GM12878 (cell line): Measurements from ENCODE around the gene MAGI2. TPM values are rescaled to one million over a fixed set of nuclear protein-coding genes. Genes with fewer than 3 reads are reported as not detected.

ENCODE experiments used
- ATAC-seq: fragments of 200-7000 bp; cut with Tn5 transposase; 3 replicates; pipeline ENCODE4 v1.9.1; 2020; ENCODE audit warnings: mild to moderate bottlenecking, moderate library complexity
- BruUV-seq: library from RNA; stranded (reverse); fragments of 400-500 nt; replicated peaks from 2 replicates; lab custom pipeline; 2021; lab: Mats Ljungman, UMichigan
- CTCF ChIA-PET: fragments of 300-600 bp; sonication (Branson Sonifier 250); formaldehyde crosslinking; extraction: SDS; loops from one replicate; lab custom pipeline; 2021; ENCODE audit warnings: inconsistent platforms; lab: Yijun Ruan, JAX
- POLR2A ChIA-PET: fragments of 350-600 bp; formaldehyde crosslinking; extraction: SDS; loops from one replicate; lab custom pipeline; 2021; ENCODE audit warnings: inconsistent platforms; lab: Charles Lee
- RAD21 ChIA-PET: fragments of 300-600 bp; sonication (Branson Sonifier 250); formaldehyde crosslinking; loops from one replicate; lab custom pipeline; 2023; ENCODE audit warnings: antibody characterized with exemption; ENCODE audit not compliant: unreplicated experiment; lab: Charles Lee
- SMC1A ChIA-PET: fragments of 300-600 bp; sonication (Branson Sonifier 250); formaldehyde crosslinking; loops from one replicate; lab custom pipeline; 2023; ENCODE audit not compliant: unreplicated experiment, uncharacterized antibody; lab: Charles Lee
- DNase-seq: peaks from one replicate; pipeline ENCODE4 v3.0.0-alpha.2; 2011; ENCODE audit warnings: low read depth, low spot score
- FAIRE-seq: peaks from 3 replicates; lab custom pipeline; 2011; peaks lifted over from hg19 to GRCh38; lab: Jason Lieb, UNC
- H2AFZ ChIP-seq: 2 replicates; pipeline ENCODE4 v1.6.0; 2011; ENCODE audit warnings: low read depth, low read length, control low read depth; ENCODE audit not compliant: control insufficient read depth
- H3K27ac ChIP-seq: 2 replicates; pipeline ENCODE4 v1.5.1; 2011; ENCODE audit warnings: control low read depth; ENCODE audit not compliant: control insufficient read depth, insufficient read depth
- H3K27me3 ChIP-seq, 2 experiments: replicated peaks in 1 of 2; 2 replicates each; pipeline versions ENCODE4 v1.6.0 to v1.6.1; 2011; ENCODE audit warnings: low read length in 1 of 2; ENCODE audit not compliant: control insufficient read depth in 2 of 2, insufficient read depth in 2 of 2
- H3K36me3 ChIP-seq, 2 experiments: 2 replicates each; pipeline ENCODE4 v1.5.1; 2011; ENCODE audit warnings: low read length in 1 of 2; ENCODE audit not compliant: control insufficient read depth in 2 of 2, insufficient read depth in 2 of 2
- H3K4me1 ChIP-seq: 2 replicates; pipeline ENCODE4 v1.6.1; 2011; ENCODE audit warnings: mild to moderate bottlenecking, low read length, moderate library complexity, mixed read lengths; ENCODE audit not compliant: control insufficient read depth, insufficient read depth
- H3K4me2 ChIP-seq: 2 replicates; pipeline ENCODE4 v1.6.0; 2011; ENCODE audit warnings: control low read depth; ENCODE audit not compliant: control insufficient read depth, insufficient read depth
- H3K4me3 ChIP-seq: fragments of 200-600 bp; sonication (generic); 2 replicates; pipeline ENCODE4 v1.5.1; 2016
- H3K79me2 ChIP-seq: 2 replicates; pipeline ENCODE4 v1.6.0; 2011; ENCODE audit warnings: low read length; ENCODE audit not compliant: control insufficient read depth, insufficient read depth
- H3K9ac ChIP-seq: 2 replicates; pipeline ENCODE4 v1.8.0; 2011; ENCODE audit warnings: low read length, control low read depth, mixed read lengths; ENCODE audit not compliant: control insufficient read depth, insufficient read depth
- H3K9me3 ChIP-seq: replicated peaks from 3 replicates; pipeline ENCODE4 v1.5.1; 2011; ENCODE audit warnings: mild to moderate bottlenecking, low read length; ENCODE audit not compliant: control insufficient read depth, insufficient read depth
- H4K20me1 ChIP-seq: 2 replicates; pipeline ENCODE4 v1.6.0; 2011; ENCODE audit not compliant: control insufficient read depth, insufficient read depth
- BCL11A ChIP-seq: IDR thresholded peaks from 2 replicates; pipeline ENCODE4 v1.6.1; 2011; ENCODE audit warnings: low read depth, low read length
- CBFB ChIP-seq: IDR thresholded peaks from 2 replicates; pipeline ENCODE4 v1.6.1; 2016; ENCODE audit warnings: antibody characterized with exemption, low read depth
- CBX3 ChIP-seq: fragments of 200-600 bp; sonication (generic); IDR thresholded peaks from 2 replicates; pipeline ENCODE4 v1.6.1; 2016; ENCODE audit warnings: low read depth, borderline replicate concordance
- CTCF ChIP-seq, 3 experiments: IDR thresholded peaks in 2 of 3; conservative IDR thresholded peaks in 1 of 3; 2 replicates each; pipeline ENCODE4 v1.5.1; 2011; ENCODE audit warnings: low read depth in 3 of 3, low read length in 3 of 3, mild to moderate bottlenecking in 3 of 3, control low read depth in 2 of 3, moderate library complexity in 2 of 3, inconsistent platforms in 1 of 3, mixed read lengths in 1 of 3; ENCODE audit not compliant: control insufficient read depth in 2 of 3, insufficient read depth in 1 of 3; ENCODE audit errors: extremely low read depth in 1 of 3
- E2F8 ChIP-seq: fragments of 450-650 bp; IDR thresholded peaks from 2 replicates; pipeline ENCODE4 v1.6.1; 2018; ENCODE audit warnings: mild to moderate bottlenecking, low read depth, moderate library complexity; ENCODE audit not compliant: partially characterized antibody
- JUNB ChIP-seq: IDR thresholded peaks from 2 replicates; pipeline ENCODE4 v1.6.1; 2016; ENCODE audit warnings: antibody characterized with exemption, mild to moderate bottlenecking
- KAT2A ChIP-seq: conservative IDR thresholded peaks from 2 replicates; pipeline ENCODE4 v1.6.1; 2011; ENCODE audit warnings: low read depth, low read length; ENCODE audit not compliant: control insufficient read depth
- KLF5 ChIP-seq: fragments of 450-650 bp; IDR thresholded peaks from 2 replicates; pipeline ENCODE4 v1.6.1; 2014; ENCODE audit warnings: mild to moderate bottlenecking; ENCODE audit not compliant: partially characterized antibody
- NR2F1 ChIP-seq: fragments of 450-650 bp; conservative IDR thresholded peaks from 2 replicates; pipeline ENCODE4 v1.6.1; 2017; ENCODE audit warnings: mild to moderate bottlenecking
- PAX8 ChIP-seq: fragments of 450-650 bp; IDR thresholded peaks from 2 replicates; pipeline ENCODE4 v1.6.1; 2017; ENCODE audit warnings: mild to moderate bottlenecking, moderate library complexity
- RCOR1 ChIP-seq: conservative IDR thresholded peaks from 2 replicates; pipeline ENCODE4 v1.6.1; 2012; ENCODE audit warnings: low read depth, low read length, improper control_type of control experiment
- SKIL ChIP-seq: fragments of 450-650 bp; IDR thresholded peaks from 2 replicates; pipeline ENCODE4 v1.6.1; 2017; ENCODE audit warnings: mild to moderate bottlenecking, low read depth, inconsistent platforms; ENCODE audit not compliant: poor library complexity, severe bottlenecking
- ZBTB40 ChIP-seq: fragments of 450-650 bp; IDR thresholded peaks from 2 replicates; pipeline ENCODE4 v1.6.1; 2016; ENCODE audit warnings: mild to moderate bottlenecking, moderate library complexity, borderline replicate concordance
- ZNF274 ChIP-seq: IDR thresholded peaks from one replicate; pipeline ENCODE4 v1.8.0; 2011; ENCODE audit not compliant: insufficient read length, insufficient read depth
- WGBS: methylation state at CpG from one replicate; pipeline ENCODE4 v1.1.6; 2016; ENCODE audit warnings: low lambda C conversion rate; ENCODE audit not compliant: insufficient replicate concordance, insufficient coverage; ENCODE audit errors: missing lambda C conversion rate; 5-methylcytosine and 5-hydroxymethylcytosine counted together
- in situ Hi-C: fragments of 300-500 bp; cut with MboI; formaldehyde crosslinking; loops from 9 replicates; pipeline ENCODE4 v1.14.3; 2018; ENCODE audit warnings: mixed read lengths
- intact Hi-C: fragments of 100-400 bp; cut with micrococcal nuclease; formaldehyde crosslinking; loops from one replicate; pipeline ENCODE4 v1.14.2; 2022; ENCODE audit not compliant: unreplicated experiment
- polyA plus RNA-seq, 11 experiments: library from polyadenylated mRNA; depleted of rRNA in 4 of 11; unstranded in 6 of 11; stranded (reverse) in 5 of 11; fragments of >200 nt; fragmentation: Nextera tagmentation in 4 of 11; fragmentation: Illumina TruSeq in 1 of 11; extraction: Ambion mirVana in 4 of 11; extraction: Trizol in 1 of 11; gene quantifications; 1 replicate in 1 of 11; 2 replicates in 10 of 11; pipeline versions ENCODE4 v1.2.1 to v1.2.3, GENCODE V29; 2011 to 2016; ENCODE audit warnings: inconsistent platforms in 2 of 11, missing spikeins in 2 of 11, low read depth in 1 of 11
- total RNA-seq, 4 experiments: library from RNA; depleted of rRNA in 3 of 4; stranded (reverse); fragments of >200 nt in 3 of 4; fragmentation: Illumina TruSeq in 1 of 4; extraction: Trizol in 1 of 4; gene quantifications; 2 replicates each; pipeline versions ENCODE4 v1.2.1 to v1.2.3, GENCODE V29; 2013 to 2021

Gene MAGI2
- total and polyA plus RNA-seq, 10 of the 15 experiments (the other 5 are each of a cell fraction or from before 2014, with no cell fraction given), result 0.01 to 0.31 (median 0.05) TPM; not detected in 2

- no peak for FAIRE-seq
- no peaks in the 10 kb centered on the region for H3K9me3 ChIP-seq
- POLR2A ChIA-PET, result no interaction called here
- CTCF ChIA-PET, result no interaction called here
- H3K4me3 ChIP-seq, result no peak overlapping the region
- SMC1A ChIA-PET, result no interaction called here
- H3K9ac ChIP-seq, result no peak overlapping the region
- H3K27me3 ChIP-seq, result 0 out of 4 replicates have a peak, but pooled peaks cover 0 to 2% of the 10 kb centered on the region in 2 experiments
- in situ Hi-C loops, result no loop called here
- H3K4me2 ChIP-seq, result no peak overlapping the region
- no peak for DNase-seq
- H3K27ac ChIP-seq, result no peak overlapping the region
- intact Hi-C loops, result no loop called here
- 4% methylated on average over 1 of the region's 1 CpG for WGBS
- H4K20me1 ChIP-seq, result no peaks in the 10 kb centered on the region
- H2AFZ ChIP-seq, result no peak overlapping the region
- RAD21 ChIA-PET, result no interaction called here
- no peaks in the 10 kb centered on the region for H3K36me3 ChIP-seq
- no peak for ATAC-seq
- no peaks in the 10 kb centered on the region for H3K79me2 ChIP-seq
- no peaks in the 10 kb centered on the region for H3K4me1 ChIP-seq
- BruUV-seq, result no TSS peak
- TF ChIP-seq JUNB, result no peak
- TF ChIP-seq CTCF (IDR thresholded peaks at IDR 0.05 in 2 of 3, conservative IDR thresholded peaks at IDR 0.05 in 1 of 3; ENCODE audit: control insufficient read depth in 2 of 3, extremely low read depth in 1 of 3, insufficient read depth in 1 of 3, low read depth in 3 of 3, low read length in 3 of 3), result no peak
- TF ChIP-seq KAT2A, result no peak
- no peak for TF ChIP-seq E2F8
- TF ChIP-seq NR2F1, result no peak
- TF ChIP-seq SKIL, result no peak
- no peak for TF ChIP-seq KLF5
- TF ChIP-seq CBFB, result no peak
- TF ChIP-seq ZNF274, result no peak
- TF ChIP-seq PAX8, result no peak
- TF ChIP-seq BCL11A, result no peak
- no peak for TF ChIP-seq RCOR1
- no peak for TF ChIP-seq ZBTB40
- TF ChIP-seq CBX3, result no peak
Observed at GRCh38 chr7:78571292-78571691, 882.2 kb downstream of the MAGI2 start.
